CD4-positive, alpha-beta memory T cell (primary cell): Measurements from ENCODE around the gene UGT3A2. TPM values are rescaled to one million over a fixed set of nuclear protein-coding genes. Genes with fewer than 3 reads are reported as not detected.
A peak's percentile ranks its signal among the peaks of the same experiment; 100 is the strongest.

ENCODE experiments used
- CTCF ChIA-PET: fragments of 350-600 bp; sonication (Branson Sonifier 250); formaldehyde crosslinking; loops from one replicate; lab custom pipeline; 2021; ENCODE audit warnings: inconsistent platforms; ENCODE audit not compliant: partially characterized antibody; lab: Charles Lee
- POLR2A ChIA-PET: fragments of 350-600 bp; sonication (Branson Sonifier 250); formaldehyde crosslinking; loops from one replicate; lab custom pipeline; 2021; ENCODE audit not compliant: partially characterized antibody; lab: Charles Lee
- DNase-seq, 5 donors: peaks; one replicate each; pipeline versions ENCODE4 v3.0.0 to v3.0.0-alpha.2; 2020 to 2022; ENCODE audit warnings: mixed read lengths in 1 of 5
- H3K27ac ChIP-seq: one replicate; pipeline ENCODE4 v1.7.0; 2013; ENCODE audit warnings: low read depth, low read length
- H3K27me3 ChIP-seq: 2 replicates; pipeline ENCODE4 v1.7.0; 2013; ENCODE audit warnings: mild to moderate bottlenecking, low read length, moderate library complexity; ENCODE audit not compliant: insufficient read depth
- H3K36me3 ChIP-seq: 2 replicates; pipeline ENCODE4 v1.7.0; 2013; ENCODE audit warnings: mild to moderate bottlenecking, low read length, moderate library complexity; ENCODE audit not compliant: insufficient read depth
- H3K4me1 ChIP-seq: 2 replicates; pipeline ENCODE4 v1.7.0; 2013; ENCODE audit warnings: mild to moderate bottlenecking, low read length, moderate library complexity; ENCODE audit not compliant: insufficient read depth
- H3K4me3 ChIP-seq, 2 donors: one replicate each; pipeline ENCODE4 v1.7.0; 2013; ENCODE audit warnings: low read length in 2 of 2, mild to moderate bottlenecking in 1 of 2
- H3K9me3 ChIP-seq, 2 donors: one replicate each; pipeline ENCODE4 v1.7.0; 2013; ENCODE audit warnings: low read length in 2 of 2, control low read depth in 1 of 2; ENCODE audit not compliant: control insufficient read depth in 1 of 2
- H3K27ac Mint-ChIP-seq, 7 donors: one replicate each; pipeline ENCODE4 v1.8.0; 2020 to 2021; ENCODE audit warnings: mixed read lengths in 7 of 7, mild to moderate bottlenecking in 6 of 7, inconsistent platforms in 3 of 7, moderate library complexity in 3 of 7
- H3K27me3 Mint-ChIP-seq, 2 donors: one replicate each; pipeline ENCODE4 v1.8.0; 2020 to 2021; ENCODE audit warnings: mixed read lengths in 2 of 2
- H3K36me3 Mint-ChIP-seq, 2 donors: one replicate each; pipeline ENCODE4 v1.8.0; 2020 to 2021; ENCODE audit warnings: mixed read lengths in 2 of 2, inconsistent platforms in 1 of 2, mild to moderate bottlenecking in 1 of 2
- H3K4me1 Mint-ChIP-seq, 4 donors: one replicate each; pipeline ENCODE4 v1.8.0; 2020 to 2021; ENCODE audit warnings: mixed read lengths in 4 of 4, mild to moderate bottlenecking in 1 of 4
- H3K4me3 Mint-ChIP-seq, 8 donors: one replicate each; pipeline ENCODE4 v1.8.0; 2020 to 2021; ENCODE audit warnings: mixed read lengths in 8 of 8, mild to moderate bottlenecking in 7 of 8, moderate library complexity in 6 of 8, inconsistent platforms in 3 of 8
- H3K9me3 Mint-ChIP-seq, 8 donors: one replicate each; pipeline ENCODE4 v1.8.0; 2020 to 2021; ENCODE audit warnings: mixed read lengths in 8 of 8, mild to moderate bottlenecking in 5 of 8, inconsistent platforms in 3 of 8, moderate library complexity in 1 of 8
- intact Hi-C: fragments of 100-400 bp; cut with micrococcal nuclease; formaldehyde crosslinking; loops from one replicate; pipeline ENCODE4 v1.15.1; 2023
- polyA plus RNA-seq, 2 donors: library from polyadenylated mRNA; unstranded; fragments of 300-500 nt; fragmentation: Illumina TruSeq; gene quantifications; one replicate each; pipeline ENCODE4 v1.2.3, GENCODE V29; 2021
- total RNA-seq, 2 experiments: library from RNA; stranded (reverse); gene quantifications; one replicate each; pipeline ENCODE4 v1.2.3, GENCODE V29; 2021

UGT3A2 gene
- total and polyA plus RNA-seq, 4 experiments from 2014 or later = 0.17 TPM; not detected in 3

DNA sequence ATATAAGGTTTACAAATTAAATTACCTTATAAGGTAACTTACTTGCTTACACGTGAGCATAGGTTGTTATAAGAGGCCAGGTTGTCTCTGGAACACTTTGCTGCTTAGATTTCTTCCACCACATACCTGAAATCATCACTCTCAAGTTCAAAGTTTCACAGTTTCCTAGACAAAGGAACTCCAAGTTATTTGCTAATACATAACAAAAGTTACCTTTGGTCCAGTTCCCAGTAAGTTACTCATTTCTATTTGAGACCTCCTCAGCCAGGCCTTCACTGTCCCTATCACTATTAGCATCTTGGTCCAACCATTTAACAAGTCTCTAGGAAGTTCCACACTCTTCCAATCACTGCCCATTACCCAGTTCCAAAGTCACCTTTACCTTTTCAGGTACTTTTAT, 57.0 kb downstream of the UGT3A2 start:
- Mint-ChIP-seq H3K27ac (no peak overlapping the region), H3K36me3 (peaks cover 0 to 7% of the 10 kb centered on the region in 2 donors), H3K4me3 (no peak overlapping the region), H3K27me3 (peaks cover 2% of the 10 kb centered on the region in 2 donors), H3K4me1 (no peaks in the 10 kb centered on the region), H3K9me3 (peaks cover 5 to 54% (median 32%) of the 10 kb centered on the region in 8 donors)
- no peak overlapping the region for H3K4me3 ChIP-seq
- H3K4me1 ChIP-seq = no peaks in the 10 kb centered on the region
- H3K9me3 ChIP-seq = peaks cover 0 to 7% of the 10 kb centered on the region in 2 donors
- H3K27ac ChIP-seq = no peak overlapping the region
- H3K27me3 ChIP-seq = no peaks in the 10 kb centered on the region
- POLR2A ChIA-PET = no interaction called here
- intact Hi-C loops = no loop called here
- H3K36me3 ChIP-seq = no peaks in the 10 kb centered on the region
- DNase-seq = no peak
- CTCF ChIA-PET = no interaction called here

- no peak for DNase-seq
- Mint-ChIP-seq H3K27me3 (peaks cover 6 to 14% of the 10 kb centered on the region in 2 donors), H3K9me3 (peaks cover 2 to 31% (median 15%) of the 10 kb centered on the region in 8 donors), H3K4me3 (no peak overlapping the region), H3K36me3 (no peaks in the 10 kb centered on the region), H3K27ac (no peak overlapping the region), H3K4me1 (no peaks in the 10 kb centered on the region)
- Histone ChIP-seq H3K9me3 (no peaks in the 10 kb centered on the region), H3K4me1 (no peaks in the 10 kb centered on the region), H3K27me3 (no peaks in the 10 kb centered on the region), H3K36me3 (no peaks in the 10 kb centered on the region), H3K4me3 (no peak overlapping the region), H3K27ac (no peak overlapping the region)
- ChIA-PET POLR2A (no interaction called here), CTCF (no interaction called here)
- intact Hi-C loops = no loop called here
Observed at GRCh38 chr5:36007366-36007765, 59.3 kb downstream of the UGT3A2 start.

DNA sequence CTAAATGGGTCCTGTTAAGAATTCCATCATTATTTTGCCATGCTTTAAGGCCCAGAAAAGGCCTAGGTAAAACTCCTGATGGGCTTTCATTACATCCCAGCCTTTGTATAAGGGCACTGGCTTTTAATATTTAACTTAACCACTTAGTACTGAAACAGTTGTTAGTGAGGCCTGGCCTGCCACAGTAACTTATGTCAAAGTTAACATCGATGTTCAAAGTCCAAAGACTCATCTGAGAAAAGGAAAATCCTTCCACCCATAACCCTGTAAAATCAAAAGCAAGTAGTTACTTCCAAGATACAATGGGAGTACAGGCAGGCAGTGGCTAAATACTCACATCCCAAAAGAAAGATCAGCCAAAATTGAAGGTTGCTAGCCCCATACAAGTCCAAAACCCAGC, 60.5 kb downstream of the UGT3A2 start:
- CTCF ChIA-PET = no interaction called here
- H3K27me3 ChIP-seq = no peaks in the 10 kb centered on the region
- no peaks in the 10 kb centered on the region for H3K9me3 ChIP-seq
- intact Hi-C loops = no loop called here
- H3K36me3 ChIP-seq = no peaks in the 10 kb centered on the region
- Mint-ChIP-seq H3K4me3 (no peak overlapping the region), H3K9me3 (peaks cover 2 to 26% (median 14%) of the 10 kb centered on the region in 8 donors), H3K27ac (no peak overlapping the region), H3K27me3 (peaks cover 9 to 14% of the 10 kb centered on the region in 2 donors), H3K36me3 (no peaks in the 10 kb centered on the region), H3K4me1 (no peaks in the 10 kb centered on the region)
- H3K4me1 ChIP-seq = no peaks in the 10 kb centered on the region
- DNase-seq = no peak
- POLR2A ChIA-PET = no interaction called here
- H3K27ac ChIP-seq = no peak overlapping the region
- H3K4me3 ChIP-seq = no peak overlapping the region

GRCh38 chr5:36001032-36001431, 65.7 kb downstream of the UGT3A2 start:
- H3K4me3 ChIP-seq = no peak overlapping the region

GRCh38 chr5:35999547-35999946, 67.1 kb downstream of the UGT3A2 start:
- H3K4me1 ChIP-seq = no peaks in the 10 kb centered on the region
- H3K27ac Mint-ChIP-seq = no peak overlapping the region
- no peaks in the 10 kb centered on the region for H3K9me3 ChIP-seq
- no peaks in the 10 kb centered on the region for H3K36me3 Mint-ChIP-seq
- H3K27me3 ChIP-seq = no peaks in the 10 kb centered on the region
- no peaks in the 10 kb centered on the region for H3K36me3 ChIP-seq
- intact Hi-C loops = no loop called here
- H3K4me3 ChIP-seq = no peak overlapping the region
- ChIA-PET CTCF (no interaction called here), POLR2A (no interaction called here)
- peaks cover 12 to 15% of the 10 kb centered on the region in 2 donors for H3K27me3 Mint-ChIP-seq
- H3K4me1 Mint-ChIP-seq = no peaks in the 10 kb centered on the region
- no peak overlapping the region for H3K4me3 Mint-ChIP-seq
- H3K9me3 Mint-ChIP-seq = peaks cover 0 to 6% (median 0%) of the 10 kb centered on the region in 8 donors
- no peak for DNase-seq
- H3K27ac ChIP-seq = no peak overlapping the region

More at GRCh38 chr5:36001032-36001431, 65.7 kb downstream of the UGT3A2 start:
- DNase-seq = no peak
- Histone ChIP-seq H3K4me1 (no peaks in the 10 kb centered on the region), H3K36me3 (no peaks in the 10 kb centered on the region), H3K9me3 (no peaks in the 10 kb centered on the region), H3K27ac (no peak overlapping the region), H3K27me3 (no peaks in the 10 kb centered on the region)
- Mint-ChIP-seq H3K27me3 (peaks cover 11 to 17% of the 10 kb centered on the region in 2 donors), H3K4me3 (no peak overlapping the region), H3K4me1 (no peaks in the 10 kb centered on the region), H3K9me3 (peaks cover 0 to 4% (median 0%) of the 10 kb centered on the region in 8 donors), H3K27ac (no peak overlapping the region), H3K36me3 (no peaks in the 10 kb centered on the region)
- POLR2A ChIA-PET = no interaction called here
- intact Hi-C loops = no loop called here
- CTCF ChIA-PET = no interaction called here

- DNase-seq = no peak
- Mint-ChIP-seq H3K27me3 (peaks cover 11% of the 10 kb centered on the region in 2 donors), H3K27ac (no peak overlapping the region), H3K9me3 (peaks cover 0 to 6% (median 0%) of the 10 kb centered on the region in 8 donors), H3K36me3 (no peaks in the 10 kb centered on the region), H3K4me1 (peaks cover 0 to 2% (median 0%) of the 10 kb centered on the region in 4 donors), H3K4me3 (no peak overlapping the region)
- POLR2A ChIA-PET = no interaction called here
- H3K27ac ChIP-seq = no peak overlapping the region
- intact Hi-C loops = no loop called here
- H3K4me3 ChIP-seq = no peak overlapping the region
- no peaks in the 10 kb centered on the region for H3K36me3 ChIP-seq
- H3K9me3 ChIP-seq = no peaks in the 10 kb centered on the region
- no peaks in the 10 kb centered on the region for H3K4me1 ChIP-seq
- CTCF ChIA-PET = no interaction called here
- H3K27me3 ChIP-seq = no peaks in the 10 kb centered on the region
Observed at GRCh38 chr5:35996076-35996475, 70.6 kb downstream of the UGT3A2 start.

DNA sequence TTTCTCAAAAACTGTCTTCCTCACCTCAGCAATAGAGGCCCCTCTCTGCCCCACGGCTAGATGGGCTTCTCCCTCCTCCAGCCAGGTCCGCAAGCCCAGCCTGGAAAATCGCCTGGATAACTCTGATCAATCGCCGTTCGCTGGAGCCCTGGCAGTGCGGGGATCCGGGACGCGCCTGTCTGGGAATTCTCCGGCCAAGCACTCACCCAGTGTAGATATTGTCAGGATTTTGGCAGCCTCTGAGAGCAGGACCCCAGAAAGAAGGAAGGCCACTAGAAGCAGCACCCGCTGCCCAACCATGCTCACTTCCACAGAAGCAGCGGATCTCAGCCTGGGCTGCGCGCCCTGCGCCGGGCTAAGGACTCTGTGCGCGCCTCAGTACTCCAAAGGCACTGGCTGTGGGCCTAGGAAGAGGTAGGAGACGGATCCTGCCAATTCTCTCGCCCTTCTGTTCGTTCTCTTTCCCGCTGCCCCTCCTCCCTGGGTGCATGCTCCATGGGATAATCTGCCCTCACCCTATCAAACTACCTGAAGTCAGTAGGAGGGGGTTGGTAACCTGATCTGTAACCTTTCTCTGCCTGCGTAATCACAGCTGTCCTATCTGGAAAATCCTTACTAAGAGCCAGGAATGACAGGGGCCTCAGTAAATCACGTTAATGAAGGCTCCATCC, 75.6 kb downstream of the UGT3A2 start, which contains the start of gene UGT3A1:
Gene UGT3A1, minus strand, starts transcription at position 450 of the 671 bp plus-strand sequence. Its CDS starts 150 bp downstream, at position 300.
- Mint-ChIP-seq H3K4me1 (peaks cover 0 to 2% (median 0%) of the 10 kb centered on the region in 4 donors), H3K27ac (peak within 1 kb of the TSS in 2 of 7 donors; percentile 2 to 9), H3K9me3 (peaks cover 0 to 2% (median 0%) of the 10 kb centered on the region in 8 donors), H3K27me3 (peaks cover 16 to 17% of the 10 kb centered on the region in 2 donors), H3K4me3 (no peak within 1 kb of the TSS), H3K36me3 (no peaks in the 10 kb centered on the region)
- Histone ChIP-seq H3K27ac (no peak within 1 kb of the TSS), H3K27me3 (no peaks in the 10 kb centered on the region), H3K36me3 (no peaks in the 10 kb centered on the region), H3K4me3 (no peak within 1 kb of the TSS), H3K4me1 (no peaks in the 10 kb centered on the region), H3K9me3 (no peaks in the 10 kb centered on the region)
- ChIA-PET POLR2A (no interaction called here), CTCF (no interaction called here)
- intact Hi-C loops = no loop called here
- DNase-seq = no peak
